Measurements from ENCODE around the gene KLF8. TPM values are rescaled to one million over a fixed set of nuclear protein-coding genes. Genes with fewer than 3 reads are reported as not detected.
"Not testable (repeated sequence)": the region's sequence is repeated elsewhere in the genome, so short reads cannot be mapped to it uniquely, and the experiment has no call there.

The KLF8 gene
- 100 to 1,000 TPM in 1 of 4 donors, 10 to 100 TPM in 3; 52.9 to 181 (median 57.0) TPM for total RNA-seq

DNA sequence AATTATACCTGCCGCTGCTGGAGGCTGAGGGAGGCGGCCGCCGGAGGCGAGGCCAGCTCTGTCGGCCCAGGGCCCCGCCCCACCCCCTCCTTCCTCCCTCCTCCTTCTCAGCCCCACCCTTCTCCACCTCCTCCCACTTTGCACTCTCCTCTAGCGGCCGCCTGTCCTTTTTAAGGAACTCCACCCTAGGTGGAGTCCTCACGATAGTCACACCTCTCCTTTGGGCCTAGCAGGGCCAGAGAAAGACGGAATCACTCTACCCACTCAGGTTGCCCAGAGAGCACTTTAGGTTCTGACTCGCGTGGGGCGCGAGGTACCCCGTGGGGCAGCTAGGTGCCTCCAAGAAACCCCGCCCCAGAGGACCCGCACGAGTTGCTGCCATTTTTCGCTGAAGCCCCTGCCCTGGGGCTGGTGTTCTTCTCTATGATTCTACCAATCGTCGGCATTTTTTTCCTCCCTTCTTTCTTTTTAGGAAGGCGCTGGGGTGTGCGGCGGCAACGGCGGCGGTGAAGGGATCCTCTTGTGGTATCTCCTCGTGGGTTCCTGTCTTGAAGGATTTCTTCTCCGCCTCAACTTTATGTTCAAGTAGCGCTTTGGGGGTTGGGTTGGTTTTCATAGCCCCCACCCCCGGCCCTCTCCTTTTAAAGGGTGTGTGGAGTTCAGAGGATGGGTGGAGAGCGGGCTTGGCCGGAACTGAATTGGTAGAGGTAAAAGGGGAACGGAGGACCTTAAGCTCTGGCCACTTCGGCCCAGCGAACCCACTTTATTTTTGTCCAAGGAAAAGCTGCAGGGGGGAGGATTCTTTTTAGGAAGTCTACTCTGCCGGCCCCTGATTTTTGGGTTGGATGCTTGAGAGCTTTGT lies at the start of gene KLF8:
Gene KLF8 (plus strand): TSS at position 136 of the 862 bp plus-strand sequence. CDS start 979 bp downstream, outside the sequence.
- Histone ChIP-seq H3K4me3 (peak within 1 kb of the TSS; percentile 55), H3K36me3 (no peaks in the 10 kb centered on the region), H3K27me3 (no peaks in the 10 kb centered on the region), H3K4me1 (peaks cover 45% of the 10 kb centered on the region), H3K9me3 (no peaks in the 10 kb centered on the region), H3K27ac (peak within 1 kb of the TSS; percentile 87)
- WGBS, result 30% methylated on average over 38 of the region's 38 CpGs
- no peak for TF ChIP-seq POLR2AphosphoS5 (IDR thresholded peaks at IDR 0.05)
- no peak for TF ChIP-seq CTCF (IDR thresholded peaks at IDR 0.05)
- no peak for TF ChIP-seq EP300 (IDR thresholded peaks at IDR 0.05)
- no peak for TF ChIP-seq POLR2A (IDR thresholded peaks at IDR 0.05)
- peak; percentile 71 to 77 for DNase-seq (ENCODE audit: low spot score in 2 of 2)

- not testable (repeated sequence) for H3K4me3 ChIP-seq; H3K36me3 ChIP-seq; H3K9me3 ChIP-seq; H3K27ac ChIP-seq; H3K27me3 ChIP-seq; H3K4me1 ChIP-seq; DNase-seq (ENCODE audit: low spot score in 2 of 2)
- 64% methylated on average over 2 of the region's 2 CpGs for WGBS
These were observed 25.2 kb upstream of the KLF8 start for GRCh38 chrX:56206945-56207344.

DNA sequence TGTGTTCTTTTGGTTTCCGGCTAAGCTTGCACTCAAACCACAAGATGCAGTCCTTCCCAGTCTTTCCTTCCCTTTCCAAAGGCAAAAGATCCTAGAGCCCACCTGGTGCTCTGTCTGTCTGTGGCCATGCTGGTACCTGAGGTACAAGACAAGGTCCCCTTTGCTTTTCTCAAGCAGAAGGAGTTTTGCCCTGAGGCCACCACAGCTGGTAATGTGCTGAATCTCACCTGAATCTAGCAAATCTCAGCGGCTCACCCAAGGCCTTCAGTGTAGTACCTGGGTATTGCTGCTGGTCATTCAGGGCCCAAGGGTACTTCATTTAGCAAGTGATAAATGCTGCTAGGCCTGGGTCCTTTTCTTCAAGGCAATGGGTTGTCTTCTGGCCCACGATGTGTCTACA lies 20.5 kb upstream of the KLF8 start:
- TF ChIP-seq EP300 (IDR thresholded peaks at IDR 0.05) (no peak), POLR2AphosphoS5 (IDR thresholded peaks at IDR 0.05) (no peak), CTCF (IDR thresholded peaks at IDR 0.05) (no peak), POLR2A (IDR thresholded peaks at IDR 0.05) (no peak)
- H3K4me3 ChIP-seq, result no peak overlapping the region
- DNase-seq (ENCODE audit: low spot score in 2 of 2), result no peak
- no peak overlapping the region for H3K27ac ChIP-seq
- 94% methylated on average over 3 of the region's 3 CpGs for WGBS
- no peaks in the 10 kb centered on the region for H3K4me1 ChIP-seq
- H3K9me3 ChIP-seq, result no peaks in the 10 kb centered on the region
- H3K27me3 ChIP-seq, result no peaks in the 10 kb centered on the region
- H3K36me3 ChIP-seq, result no peaks in the 10 kb centered on the region

- TF ChIP-seq CTCF (IDR thresholded peaks at IDR 0.05) (no peak), POLR2A (IDR thresholded peaks at IDR 0.05) (no peak), EP300 (IDR thresholded peaks at IDR 0.05) (no peak), POLR2AphosphoS5 (IDR thresholded peaks at IDR 0.05) (no peak)
- H3K27ac ChIP-seq, result no peak overlapping the region
- no peak for DNase-seq (ENCODE audit: low spot score in 2 of 2)
- H3K27me3 ChIP-seq, result no peaks in the 10 kb centered on the region
- WGBS, result 87% methylated on average over 1 of the region's 1 CpG
- H3K9me3 ChIP-seq, result no peaks in the 10 kb centered on the region
- H3K4me1 ChIP-seq, result no peaks in the 10 kb centered on the region
- H3K4me3 ChIP-seq, result no peak overlapping the region
- no peaks in the 10 kb centered on the region for H3K36me3 ChIP-seq
These were observed 15.8 kb upstream of the KLF8 start for GRCh38 chrX:56216332-56216731.

DNA sequence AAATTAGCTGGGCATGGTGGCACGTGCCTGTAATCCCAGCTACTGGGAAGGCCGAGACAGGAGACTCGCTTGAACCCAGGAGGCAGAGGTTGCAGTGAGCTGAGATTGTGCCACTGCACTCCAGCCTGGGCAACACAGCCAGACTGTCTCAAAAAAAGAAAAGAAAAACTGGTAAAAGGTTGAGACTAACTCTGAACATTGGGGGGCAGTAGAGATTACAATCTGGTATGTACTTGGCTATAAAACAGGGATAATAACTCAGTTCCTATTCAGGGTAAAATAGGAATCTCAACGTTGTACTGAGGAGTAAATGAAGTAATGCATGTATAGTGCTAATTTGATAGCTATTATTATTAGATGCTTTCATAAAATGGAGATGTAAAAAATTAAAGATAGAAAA lies 12.5 kb upstream of the KLF8 start:
- H3K27me3 ChIP-seq, result no peaks in the 10 kb centered on the region
- DNase-seq (ENCODE audit: low spot score in 2 of 2), result no peak
- TF ChIP-seq POLR2AphosphoS5 (IDR thresholded peaks at IDR 0.05) (no peak), CTCF (IDR thresholded peaks at IDR 0.05) (no peak), EP300 (IDR thresholded peaks at IDR 0.05) (no peak), POLR2A (IDR thresholded peaks at IDR 0.05) (no peak)
- 30% methylated on average over 4 of the region's 4 CpGs for WGBS
- no peak overlapping the region for H3K27ac ChIP-seq
- H3K36me3 ChIP-seq, result no peaks in the 10 kb centered on the region
- no peaks in the 10 kb centered on the region for H3K9me3 ChIP-seq
- no peaks in the 10 kb centered on the region for H3K4me1 ChIP-seq
- H3K4me3 ChIP-seq, result no peak overlapping the region
